Neutrophil (primary cell): ENCODE measurements around the gene ATP6V1E1.

Source experiments
- H3K27ac ChIP-seq: fragments of 200-600 bp; sonication (generic); 2 replicates; pipeline ENCODE4 v1.5.1; 2016; ENCODE audit warnings: mild to moderate bottlenecking, moderate library complexity
- H3K27me3 ChIP-seq: fragments of 200-600 bp; sonication (generic); 2 replicates; pipeline ENCODE4 v1.6.0; 2016; ENCODE audit warnings: mild to moderate bottlenecking
- H3K36me3 ChIP-seq: fragments of 200-600 bp; sonication (generic); 2 replicates; pipeline ENCODE4 v1.5.1; 2017
- H3K4me1 ChIP-seq, 2 experiments: fragments of 200-600 bp in 1 of 2; sonication (generic) in 1 of 2; 1 replicate in 1 of 2; 2 replicates in 1 of 2; pipeline versions ENCODE4 v1.5.1 to v1.6.1; 2013 to 2016; ENCODE audit warnings: low read depth in 1 of 2, low read length in 1 of 2, mild to moderate bottlenecking in 1 of 2, moderate library complexity in 1 of 2; ENCODE audit not compliant: control insufficient read depth in 1 of 2, insufficient read depth in 1 of 2
- H3K4me3 ChIP-seq, 2 experiments: fragments of 200-600 bp in 1 of 2; sonication (generic) in 1 of 2; 1 replicate in 1 of 2; 2 replicates in 1 of 2; pipeline ENCODE4 v1.5.1; 2013 to 2016; ENCODE audit warnings: low read depth in 1 of 2, low read length in 1 of 2, mild to moderate bottlenecking in 1 of 2, moderate library complexity in 1 of 2
- H3K9me3 ChIP-seq: fragments of 200-600 bp; sonication (generic); 2 replicates; pipeline ENCODE4 v1.5.1; 2016
- TF ChIP-seq, protein P1 (sequence below): fragments of 200-600 bp; sonication (generic); IDR thresholded peaks from 2 replicates; pipeline ENCODE4 v1.5.1; 2016; ENCODE audit warnings: antibody characterized with exemption

ATP6V1E1 gene

GRCh38 chr22:17562906-17563870 lies 65.4 kb downstream of the ATP6V1E1 start, which contains the start of gene SLC25A18:
Gene SLC25A18 (plus strand): TSS chr22:17563498. CDS start chr22:17579945, 16,447 bp downstream.
- Histone ChIP-seq H3K36me3 (no peaks in the 10 kb centered on the region), H3K4me3 (no peak within 1 kb of the TSS), H3K9me3 (no peaks in the 10 kb centered on the region), H3K27ac (no peak within 1 kb of the TSS), H3K4me1 (no peaks in the 10 kb centered on the region), H3K27me3 (no peaks in the 10 kb centered on the region)
- TF ChIP-seq, protein P1, sequence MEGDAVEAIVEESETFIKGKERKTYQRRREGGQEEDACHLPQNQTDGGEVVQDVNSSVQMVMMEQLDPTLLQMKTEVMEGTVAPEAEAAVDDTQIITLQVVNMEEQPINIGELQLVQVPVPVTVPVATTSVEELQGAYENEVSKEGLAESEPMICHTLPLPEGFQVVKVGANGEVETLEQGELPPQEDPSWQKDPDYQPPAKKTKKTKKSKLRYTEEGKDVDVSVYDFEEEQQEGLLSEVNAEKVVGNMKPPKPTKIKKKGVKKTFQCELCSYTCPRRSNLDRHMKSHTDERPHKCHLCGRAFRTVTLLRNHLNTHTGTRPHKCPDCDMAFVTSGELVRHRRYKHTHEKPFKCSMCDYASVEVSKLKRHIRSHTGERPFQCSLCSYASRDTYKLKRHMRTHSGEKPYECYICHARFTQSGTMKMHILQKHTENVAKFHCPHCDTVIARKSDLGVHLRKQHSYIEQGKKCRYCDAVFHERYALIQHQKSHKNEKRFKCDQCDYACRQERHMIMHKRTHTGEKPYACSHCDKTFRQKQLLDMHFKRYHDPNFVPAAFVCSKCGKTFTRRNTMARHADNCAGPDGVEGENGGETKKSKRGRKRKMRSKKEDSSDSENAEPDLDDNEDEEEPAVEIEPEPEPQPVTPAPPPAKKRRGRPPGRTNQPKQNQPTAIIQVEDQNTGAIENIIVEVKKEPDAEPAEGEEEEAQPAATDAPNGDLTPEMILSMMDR, result no peak

DNA sequence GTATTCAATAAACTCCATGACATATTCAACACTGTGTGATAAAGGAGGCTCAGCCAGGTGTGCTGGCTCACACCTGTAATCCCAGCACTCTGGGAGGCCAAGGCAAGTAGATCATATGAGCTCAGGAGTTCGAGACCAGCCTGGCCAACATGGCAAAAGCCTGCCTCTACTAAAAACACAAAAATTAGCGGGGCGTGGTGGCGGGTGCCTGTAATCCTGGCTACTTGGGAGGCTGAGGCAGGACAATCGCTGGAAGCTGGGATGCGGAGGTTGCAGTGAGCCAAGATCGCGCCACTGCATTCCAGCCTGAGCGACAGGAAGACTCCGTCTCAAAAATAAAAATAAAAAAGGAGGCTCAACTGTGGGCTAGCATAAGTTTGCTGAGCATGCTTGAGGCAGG lies 69.4 kb downstream of the ATP6V1E1 start:
- Histone ChIP-seq H3K27me3 (no peaks in the 10 kb centered on the region), H3K4me3 (no peak overlapping the region), H3K27ac (no peak overlapping the region), H3K4me1 (no peaks in the 10 kb centered on the region), H3K9me3 (no peaks in the 10 kb centered on the region), H3K36me3 (no peaks in the 10 kb centered on the region)
- TF ChIP-seq, protein P1, result no peak

DNA sequence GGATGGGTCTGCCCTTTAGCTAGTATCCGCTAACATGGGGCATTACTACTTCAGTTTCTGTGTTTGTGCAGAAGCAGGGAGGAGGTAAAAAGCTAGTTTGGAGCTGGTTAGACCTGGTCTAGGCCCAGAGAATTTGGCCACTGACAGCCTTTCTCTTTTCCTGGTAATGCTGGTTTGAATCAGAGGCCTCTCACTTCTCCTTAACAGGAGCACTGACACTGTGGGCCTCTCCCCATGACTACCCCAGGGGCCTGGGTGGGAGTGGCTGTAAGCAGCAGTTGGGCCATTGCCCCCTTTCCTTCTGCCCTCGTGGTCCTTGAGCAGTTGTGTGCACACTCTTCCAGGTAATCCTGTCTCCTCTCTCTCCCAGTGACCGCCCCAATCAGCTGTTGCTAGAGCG lies 73.7 kb downstream of the ATP6V1E1 start:
- Histone ChIP-seq H3K4me1 (no peaks in the 10 kb centered on the region), H3K27me3 (no peaks in the 10 kb centered on the region), H3K36me3 (no peaks in the 10 kb centered on the region), H3K4me3 (no peak overlapping the region), H3K9me3 (no peaks in the 10 kb centered on the region), H3K27ac (no peak overlapping the region)
- TF ChIP-seq, protein P1, result no peak

DNA sequence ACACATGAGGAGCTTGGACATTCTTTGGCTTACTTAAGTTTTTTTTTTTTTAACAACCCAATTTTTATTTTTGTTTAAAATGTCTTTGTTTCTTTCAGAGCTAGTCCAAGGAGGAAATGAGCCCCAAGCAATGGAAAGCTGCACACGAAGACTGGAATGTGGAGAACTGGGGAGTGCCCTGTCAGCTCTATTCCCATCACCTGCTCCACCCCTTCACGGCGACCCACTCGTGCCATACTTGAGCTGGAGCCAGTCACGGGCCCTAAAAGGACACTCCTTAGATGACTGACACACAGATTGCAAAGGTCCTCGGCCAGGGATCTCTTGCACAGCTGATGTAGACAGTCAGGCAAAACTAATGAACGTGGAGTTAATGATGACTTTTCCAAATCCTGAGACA lies 75.8 kb downstream of the ATP6V1E1 start:
- H3K4me3 ChIP-seq, result no peak overlapping the region
- no peaks in the 10 kb centered on the region for H3K4me1 ChIP-seq
- H3K36me3 ChIP-seq, result no peaks in the 10 kb centered on the region
- H3K27ac ChIP-seq, result no peak overlapping the region
- H3K27me3 ChIP-seq, result no peaks in the 10 kb centered on the region
- TF ChIP-seq, protein P1, result no peak
- H3K9me3 ChIP-seq, result no peaks in the 10 kb centered on the region

DNA sequence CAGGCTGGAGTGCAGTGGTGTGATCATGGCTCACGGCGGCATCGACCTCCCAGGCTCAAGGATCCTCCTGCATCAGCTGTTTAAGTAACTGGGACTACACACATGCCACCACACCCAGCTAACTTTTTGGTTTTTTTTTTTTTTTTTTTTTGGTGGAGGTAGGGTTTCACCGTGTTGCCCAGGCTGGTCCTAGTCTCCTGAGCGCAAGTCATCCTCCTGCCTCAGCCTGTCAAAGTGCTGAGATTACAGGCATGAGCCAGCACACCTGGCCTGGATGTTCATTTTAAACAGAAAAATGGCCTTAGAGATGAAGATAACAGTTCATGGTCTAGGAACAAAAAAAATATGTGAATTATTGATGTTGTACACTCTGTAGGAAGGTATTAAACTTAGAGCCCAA lies 78.9 kb downstream of the ATP6V1E1 start:
- no peaks in the 10 kb centered on the region for H3K36me3 ChIP-seq
- H3K27me3 ChIP-seq, result no peaks in the 10 kb centered on the region
- H3K4me1 ChIP-seq, result no peaks in the 10 kb centered on the region
- H3K27ac ChIP-seq, result no peak overlapping the region
- TF ChIP-seq, protein P1, result no peak
- H3K9me3 ChIP-seq, result no peaks in the 10 kb centered on the region
- H3K4me3 ChIP-seq, result no peak overlapping the region
